HL-60 (cell line): Measurements from ENCODE around the gene MYLK2.

Experiments used
- CTCF ChIP-seq: IDR thresholded peaks from one replicate; pipeline ENCODE4 v1.5.1; 2011; ENCODE audit warnings: low read length, control low read depth, inconsistent platforms; ENCODE audit not compliant: insufficient read depth
- GABPA ChIP-seq: IDR thresholded peaks from 2 replicates; pipeline ENCODE4 v1.6.1; 2012; ENCODE audit warnings: low read depth
- POLR2AphosphoS5 ChIP-seq: IDR thresholded peaks from 2 replicates; pipeline ENCODE4 v1.6.1; 2012; ENCODE audit warnings: low read depth
- SPI1 ChIP-seq: IDR thresholded peaks from 2 replicates; pipeline ENCODE4 v1.6.1; 2012; ENCODE audit warnings: low read depth, mild to moderate bottlenecking, borderline replicate concordance
- TF ChIP-seq, protein P1 (sequence below): IDR thresholded peaks from 2 replicates; pipeline ENCODE4 v1.6.1; 2012; ENCODE audit warnings: low read depth; ENCODE audit not compliant: insufficient replicate concordance

DNA sequence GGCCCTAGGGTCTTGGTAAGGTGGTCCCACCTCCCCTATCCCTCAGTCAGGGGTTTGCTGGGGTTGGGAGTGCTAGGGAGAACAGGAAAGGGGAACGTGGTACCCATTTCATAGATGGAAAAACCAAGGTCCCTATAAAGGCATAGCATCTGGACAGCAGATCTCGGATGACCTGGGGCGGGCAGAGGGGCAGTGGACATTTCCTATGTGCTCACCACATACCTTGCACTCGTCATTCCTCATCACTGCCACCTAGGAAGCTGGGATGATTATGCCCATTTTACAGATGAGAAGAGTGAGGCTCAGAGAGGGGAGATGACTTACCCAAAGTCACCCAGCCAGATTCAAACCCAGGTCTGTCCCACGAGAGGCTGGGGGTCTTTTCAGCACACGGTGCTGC, 12.1 kb downstream of the MYLK2 start:
- no peak for TF ChIP-seq CTCF
- no peak for TF ChIP-seq POLR2AphosphoS5
- no peak for TF ChIP-seq GABPA
- no peak for TF ChIP-seq SPI1
- TF ChIP-seq, protein P1, sequence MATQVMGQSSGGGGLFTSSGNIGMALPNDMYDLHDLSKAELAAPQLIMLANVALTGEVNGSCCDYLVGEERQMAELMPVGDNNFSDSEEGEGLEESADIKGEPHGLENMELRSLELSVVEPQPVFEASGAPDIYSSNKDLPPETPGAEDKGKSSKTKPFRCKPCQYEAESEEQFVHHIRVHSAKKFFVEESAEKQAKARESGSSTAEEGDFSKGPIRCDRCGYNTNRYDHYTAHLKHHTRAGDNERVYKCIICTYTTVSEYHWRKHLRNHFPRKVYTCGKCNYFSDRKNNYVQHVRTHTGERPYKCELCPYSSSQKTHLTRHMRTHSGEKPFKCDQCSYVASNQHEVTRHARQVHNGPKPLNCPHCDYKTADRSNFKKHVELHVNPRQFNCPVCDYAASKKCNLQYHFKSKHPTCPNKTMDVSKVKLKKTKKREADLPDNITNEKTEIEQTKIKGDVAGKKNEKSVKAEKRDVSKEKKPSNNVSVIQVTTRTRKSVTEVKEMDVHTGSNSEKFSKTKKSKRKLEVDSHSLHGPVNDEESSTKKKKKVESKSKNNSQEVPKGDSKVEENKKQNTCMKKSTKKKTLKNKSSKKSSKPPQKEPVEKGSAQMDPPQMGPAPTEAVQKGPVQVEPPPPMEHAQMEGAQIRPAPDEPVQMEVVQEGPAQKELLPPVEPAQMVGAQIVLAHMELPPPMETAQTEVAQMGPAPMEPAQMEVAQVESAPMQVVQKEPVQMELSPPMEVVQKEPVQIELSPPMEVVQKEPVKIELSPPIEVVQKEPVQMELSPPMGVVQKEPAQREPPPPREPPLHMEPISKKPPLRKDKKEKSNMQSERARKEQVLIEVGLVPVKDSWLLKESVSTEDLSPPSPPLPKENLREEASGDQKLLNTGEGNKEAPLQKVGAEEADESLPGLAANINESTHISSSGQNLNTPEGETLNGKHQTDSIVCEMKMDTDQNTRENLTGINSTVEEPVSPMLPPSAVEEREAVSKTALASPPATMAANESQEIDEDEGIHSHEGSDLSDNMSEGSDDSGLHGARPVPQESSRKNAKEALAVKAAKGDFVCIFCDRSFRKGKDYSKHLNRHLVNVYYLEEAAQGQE: no peak
